Mammary epithelial cell (primary cell): ENCODE measurements around the gene KIAA0930.

Experiments used
- CTCF ChIP-seq, 2 donors: IDR thresholded peaks in 1 of 2; conservative IDR thresholded peaks in 1 of 2; 2 replicates each; pipeline ENCODE4 v1.5.1; 2011 to 2012; ENCODE audit warnings: inconsistent platforms in 2 of 2, low read length in 2 of 2, mild to moderate bottlenecking in 2 of 2, control low read depth in 1 of 2, low read depth in 1 of 2; ENCODE audit not compliant: insufficient read depth in 1 of 2; ENCODE audit errors: extremely low read depth in 1 of 2
- EZH2 ChIP-seq: IDR thresholded peaks from 2 replicates; pipeline ENCODE4 v1.6.1; 2012; ENCODE audit warnings: low read length, inconsistent platforms, borderline replicate concordance

GRCh38 chr22:45242778-45243191 is 2.1 kb upstream of the KIAA0930 start:
- TF ChIP-seq CTCF (conservative IDR thresholded peaks at IDR 0.05 in 1 of 2, IDR thresholded peaks at IDR 0.05 in 1 of 2; ENCODE audit: extremely low read depth in 1 of 2, insufficient read depth in 1 of 2, low read depth in 1 of 2, low read length in 2 of 2) (no peak), EZH2 (no peak)
